ENCODE data around the gene GGT6.
"Not testable (repeated sequence)": the region's sequence is repeated elsewhere in the genome, so short reads cannot be mapped to it uniquely, and the experiment has no call there.

The GGT6 gene

DNA sequence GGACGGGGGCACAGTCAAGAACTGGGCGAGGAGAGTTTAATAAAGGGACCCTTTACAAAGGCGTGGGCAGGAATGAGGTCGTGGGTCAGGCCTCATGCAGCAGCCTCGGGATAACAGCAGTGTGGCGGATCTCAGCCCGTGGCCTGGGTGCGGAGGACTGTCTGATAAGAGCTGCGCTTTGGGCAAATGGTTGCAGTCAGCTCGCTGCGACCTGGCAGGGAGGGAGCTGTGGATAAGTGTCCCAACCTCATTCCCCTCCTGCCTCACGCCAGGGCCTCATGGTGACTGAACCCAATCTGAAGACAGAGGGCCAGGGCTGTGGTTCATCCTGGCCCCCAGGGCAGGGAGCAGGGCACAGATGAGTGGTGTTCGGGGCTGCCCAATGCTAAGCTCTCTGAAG lies 37.6 kb upstream of the GGT6 start:
- Histone ChIP-seq H3K79me2 (ENCODE audit: insufficient read depth, low read length) (no peaks in the 10 kb centered on the region), H3K9me2 (replicated peaks; ENCODE audit: low read depth, low read length) (no peaks in the 10 kb centered on the region), H3F3A (ENCODE audit: low read depth) (no peaks in the 10 kb centered on the region), H3K9me3 (ENCODE audit: insufficient read depth, low read depth, low read length) (no peaks in the 10 kb centered on the region), H3K4me1 (ENCODE audit: insufficient read depth, low read length, poor library complexity, severe bottlenecking) (no peaks in the 10 kb centered on the region), H3K27me3 (ENCODE audit: insufficient read depth, low read length, poor library complexity, severe bottlenecking) (no peaks in the 10 kb centered on the region), H2AFZ (ENCODE audit: low read length) (no peak overlapping the region), H3K36me3 (ENCODE audit: insufficient read depth, low read length) (no peaks in the 10 kb centered on the region), H3K9ac (ENCODE audit: low read depth, low read length, poor library complexity, severe bottlenecking) (no peak overlapping the region), H3K4me3 (ENCODE audit: low read length, poor library complexity, severe bottlenecking) (no peak overlapping the region), H4K20me1 (ENCODE audit: insufficient read depth, low read length, poor library complexity, severe bottlenecking) (no peaks in the 10 kb centered on the region), H3K4me2 (ENCODE audit: low read depth, low read length, poor library complexity, severe bottlenecking) (no peak overlapping the region)
- TF ChIP-seq, protein P1, sequence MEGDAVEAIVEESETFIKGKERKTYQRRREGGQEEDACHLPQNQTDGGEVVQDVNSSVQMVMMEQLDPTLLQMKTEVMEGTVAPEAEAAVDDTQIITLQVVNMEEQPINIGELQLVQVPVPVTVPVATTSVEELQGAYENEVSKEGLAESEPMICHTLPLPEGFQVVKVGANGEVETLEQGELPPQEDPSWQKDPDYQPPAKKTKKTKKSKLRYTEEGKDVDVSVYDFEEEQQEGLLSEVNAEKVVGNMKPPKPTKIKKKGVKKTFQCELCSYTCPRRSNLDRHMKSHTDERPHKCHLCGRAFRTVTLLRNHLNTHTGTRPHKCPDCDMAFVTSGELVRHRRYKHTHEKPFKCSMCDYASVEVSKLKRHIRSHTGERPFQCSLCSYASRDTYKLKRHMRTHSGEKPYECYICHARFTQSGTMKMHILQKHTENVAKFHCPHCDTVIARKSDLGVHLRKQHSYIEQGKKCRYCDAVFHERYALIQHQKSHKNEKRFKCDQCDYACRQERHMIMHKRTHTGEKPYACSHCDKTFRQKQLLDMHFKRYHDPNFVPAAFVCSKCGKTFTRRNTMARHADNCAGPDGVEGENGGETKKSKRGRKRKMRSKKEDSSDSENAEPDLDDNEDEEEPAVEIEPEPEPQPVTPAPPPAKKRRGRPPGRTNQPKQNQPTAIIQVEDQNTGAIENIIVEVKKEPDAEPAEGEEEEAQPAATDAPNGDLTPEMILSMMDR (conservative IDR thresholded peaks at IDR 0.05; ENCODE audit: low read length), result no peak
- no peak for TF ChIP-seq EZH2phosphoT487 (IDR thresholded peaks at IDR 0.05; ENCODE audit: borderline replicate concordance)

DNA sequence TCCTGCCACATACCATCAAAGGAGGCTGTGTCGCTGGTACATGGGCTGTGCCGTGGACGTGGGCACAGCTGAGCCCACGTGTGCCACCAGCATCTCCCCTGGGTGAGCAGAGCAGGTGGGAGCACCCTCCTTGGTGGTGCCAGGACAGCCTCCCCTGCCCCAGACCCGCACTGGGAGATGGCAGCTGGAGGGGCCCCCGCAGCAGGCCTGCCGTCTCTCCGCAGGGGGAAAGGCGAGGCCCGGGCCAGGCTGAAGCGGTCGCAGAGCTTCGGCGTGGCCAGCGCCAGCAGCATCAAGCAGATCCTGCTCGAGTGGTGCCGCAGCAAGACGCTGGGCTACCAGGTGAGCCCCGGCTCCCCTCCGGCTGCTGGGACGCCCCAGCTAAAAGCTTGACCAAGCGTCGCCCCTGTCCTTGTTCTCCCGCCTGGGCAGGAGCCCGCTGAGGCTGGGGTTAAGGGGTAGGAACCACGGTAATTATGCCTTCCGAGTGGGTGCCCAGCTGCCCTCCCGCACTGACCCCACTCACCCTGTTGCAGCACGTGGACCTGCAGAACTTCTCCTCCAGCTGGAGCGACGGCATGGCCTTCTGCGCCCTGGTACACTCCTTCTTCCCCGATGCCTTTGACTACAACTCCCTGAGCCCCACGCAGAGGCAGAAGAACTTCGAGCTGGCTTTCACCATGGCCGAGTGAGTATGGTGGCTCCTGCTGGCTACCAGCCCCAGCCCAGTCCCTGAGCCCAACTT lies 36.4 kb upstream of the GGT6 start:
- Histone ChIP-seq H3K9me2 (replicated peaks; ENCODE audit: low read depth, low read length) (no peaks in the 10 kb centered on the region), H3K9me3 (ENCODE audit: insufficient read depth, low read depth, low read length) (no peaks in the 10 kb centered on the region), H3F3A (ENCODE audit: low read depth) (no peaks in the 10 kb centered on the region), H3K4me1 (ENCODE audit: insufficient read depth, low read length, poor library complexity, severe bottlenecking) (no peaks in the 10 kb centered on the region), H3K79me2 (ENCODE audit: insufficient read depth, low read length) (no peaks in the 10 kb centered on the region), H3K4me3 (ENCODE audit: low read length, poor library complexity, severe bottlenecking) (no peak overlapping the region), H3K36me3 (ENCODE audit: insufficient read depth, low read length) (no peaks in the 10 kb centered on the region), H3K4me2 (ENCODE audit: low read depth, low read length, poor library complexity, severe bottlenecking) (no peak overlapping the region), H3K27me3 (ENCODE audit: insufficient read depth, low read length, poor library complexity, severe bottlenecking) (no peaks in the 10 kb centered on the region), H4K20me1 (ENCODE audit: insufficient read depth, low read length, poor library complexity, severe bottlenecking) (no peaks in the 10 kb centered on the region), H3K9ac (ENCODE audit: low read depth, low read length, poor library complexity, severe bottlenecking) (no peak overlapping the region), H2AFZ (ENCODE audit: low read length) (no peak overlapping the region)
- no peak for TF ChIP-seq EZH2phosphoT487 (IDR thresholded peaks at IDR 0.05; ENCODE audit: borderline replicate concordance)
- TF ChIP-seq, protein P1 (conservative IDR thresholded peaks at IDR 0.05; ENCODE audit: low read length), result no peak

DNA sequence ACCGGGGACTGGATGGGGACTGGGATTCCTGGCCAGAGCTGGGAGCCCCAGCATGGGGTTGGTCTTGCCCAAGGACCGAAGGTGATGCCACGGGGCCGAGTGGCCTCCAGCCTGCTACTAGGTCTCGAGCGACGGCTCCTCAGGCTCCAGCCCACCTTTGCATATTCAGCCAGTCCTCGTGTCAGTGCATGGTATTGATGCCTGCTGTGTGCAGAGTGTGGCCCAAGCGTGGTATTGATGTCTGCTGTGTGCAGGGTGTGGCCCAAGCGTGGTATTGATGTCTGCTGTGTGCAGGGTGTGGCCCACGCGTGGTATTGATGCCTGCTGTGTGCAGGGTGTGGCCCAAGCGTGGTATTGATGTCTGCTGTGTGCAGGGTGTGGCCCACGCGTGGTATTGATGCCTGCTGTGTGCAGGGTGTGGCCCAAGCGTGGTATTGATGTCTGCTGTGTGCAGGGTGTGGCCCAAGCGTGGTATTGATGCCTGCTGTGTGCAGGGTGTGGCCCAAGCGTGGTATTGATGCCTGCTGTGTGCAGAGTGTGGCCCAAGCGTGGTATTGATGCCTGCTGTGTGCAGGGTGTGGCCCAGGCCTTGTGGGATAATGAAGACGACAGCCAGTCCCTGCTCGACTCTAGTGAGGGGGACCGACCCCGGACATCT lies 35.4 kb upstream of the GGT6 start:
- not testable (repeated sequence) for H3K36me3 ChIP-seq (ENCODE audit: insufficient read depth, low read length); H3K4me3 ChIP-seq (ENCODE audit: low read length, poor library complexity, severe bottlenecking); H3K27me3 ChIP-seq (ENCODE audit: insufficient read depth, low read length, poor library complexity, severe bottlenecking); H3K9me2 ChIP-seq (replicated peaks; ENCODE audit: low read depth, low read length); H3F3A ChIP-seq (ENCODE audit: low read depth); H3K9me3 ChIP-seq (ENCODE audit: insufficient read depth, low read depth, low read length); H4K20me1 ChIP-seq (ENCODE audit: insufficient read depth, low read length, poor library complexity, severe bottlenecking); H3K4me2 ChIP-seq (ENCODE audit: low read depth, low read length, poor library complexity, severe bottlenecking); H3K79me2 ChIP-seq (ENCODE audit: insufficient read depth, low read length); H3K9ac ChIP-seq (ENCODE audit: low read depth, low read length, poor library complexity, severe bottlenecking); H3K4me1 ChIP-seq (ENCODE audit: insufficient read depth, low read length, poor library complexity, severe bottlenecking); H2AFZ ChIP-seq (ENCODE audit: low read length)
